ENCODE measurements around the gene ADARB2.

GRCh38 chr10:1632596-1632995 lies 104.7 kb downstream of the ADARB2 start:
- TF ChIP-seq CTCF (IDR thresholded peaks at IDR 0.05; ENCODE audit: poor library complexity) (no peak), EZH2 (IDR thresholded peaks at IDR 0.05; ENCODE audit: borderline replicate concordance) (no peak), EZH2phosphoT487 (IDR thresholded peaks at IDR 0.05; ENCODE audit: low read depth, severe bottlenecking, unreplicated experiment) (no peak)

All from hepatocyte (in vitro differentiated cells).